ENCODE results near the gene ECM1.
A peak's percentile ranks its signal among the peaks of the same experiment; 100 is the strongest.

The ECM1 gene

DNA sequence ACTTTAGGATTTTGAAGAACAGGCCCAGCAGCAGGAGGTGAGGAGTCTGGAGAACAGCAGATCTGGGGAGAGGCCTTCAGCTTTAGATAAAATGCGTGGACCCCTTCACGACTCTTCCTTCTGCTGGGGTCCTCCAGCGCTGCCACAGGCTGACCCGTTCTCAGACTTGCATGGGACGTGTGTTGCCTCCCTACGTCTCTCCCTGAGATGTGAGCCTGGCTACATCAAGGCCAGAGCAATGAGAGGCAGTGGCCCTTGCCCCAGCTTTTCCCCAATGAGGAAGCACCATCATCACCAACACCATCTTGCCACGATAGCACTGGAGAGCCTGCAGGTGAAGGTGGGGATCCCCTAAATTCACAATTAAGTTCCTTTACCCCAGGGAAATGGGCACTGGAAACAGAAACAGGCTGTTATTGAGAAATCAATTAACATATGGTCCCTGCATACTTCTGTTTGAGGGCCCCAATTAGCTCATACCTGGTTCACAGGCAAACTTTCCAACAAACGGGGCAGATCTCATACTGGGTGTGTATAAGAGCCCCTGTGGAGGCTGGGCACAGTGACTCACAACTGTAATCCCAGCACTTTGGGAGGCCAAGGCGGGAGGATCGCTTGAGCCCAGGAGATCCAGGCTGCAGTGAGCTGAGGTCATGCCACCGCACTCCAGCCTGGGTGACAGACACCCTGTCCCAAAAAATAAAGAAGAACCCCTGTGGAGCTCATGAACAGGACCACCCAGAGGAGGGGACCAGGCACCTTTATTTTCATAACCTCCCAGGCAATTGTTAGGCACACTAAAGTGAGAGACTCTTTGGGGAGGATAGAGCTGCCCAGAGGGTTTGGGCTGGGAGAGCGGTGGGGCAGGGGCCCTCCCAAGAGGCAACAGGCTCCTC lies 29.2 kb downstream of the ECM1 start:
- TF ChIP-seq, protein P1, sequence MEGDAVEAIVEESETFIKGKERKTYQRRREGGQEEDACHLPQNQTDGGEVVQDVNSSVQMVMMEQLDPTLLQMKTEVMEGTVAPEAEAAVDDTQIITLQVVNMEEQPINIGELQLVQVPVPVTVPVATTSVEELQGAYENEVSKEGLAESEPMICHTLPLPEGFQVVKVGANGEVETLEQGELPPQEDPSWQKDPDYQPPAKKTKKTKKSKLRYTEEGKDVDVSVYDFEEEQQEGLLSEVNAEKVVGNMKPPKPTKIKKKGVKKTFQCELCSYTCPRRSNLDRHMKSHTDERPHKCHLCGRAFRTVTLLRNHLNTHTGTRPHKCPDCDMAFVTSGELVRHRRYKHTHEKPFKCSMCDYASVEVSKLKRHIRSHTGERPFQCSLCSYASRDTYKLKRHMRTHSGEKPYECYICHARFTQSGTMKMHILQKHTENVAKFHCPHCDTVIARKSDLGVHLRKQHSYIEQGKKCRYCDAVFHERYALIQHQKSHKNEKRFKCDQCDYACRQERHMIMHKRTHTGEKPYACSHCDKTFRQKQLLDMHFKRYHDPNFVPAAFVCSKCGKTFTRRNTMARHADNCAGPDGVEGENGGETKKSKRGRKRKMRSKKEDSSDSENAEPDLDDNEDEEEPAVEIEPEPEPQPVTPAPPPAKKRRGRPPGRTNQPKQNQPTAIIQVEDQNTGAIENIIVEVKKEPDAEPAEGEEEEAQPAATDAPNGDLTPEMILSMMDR (conservative IDR thresholded peaks at IDR 0.05; ENCODE audit: control insufficient read depth, insufficient read depth, low read depth, low read length) = no peak
- no peak overlapping the region for H3K4me3 ChIP-seq (ENCODE audit: control insufficient read depth, low read depth, low read length)
- DNase-seq (ENCODE audit: low read depth) = no peak

- DNase-seq (ENCODE audit: low read depth) = peak; percentile 65
- TF ChIP-seq, protein P1 (conservative IDR thresholded peaks at IDR 0.05; ENCODE audit: control insufficient read depth, insufficient read depth, low read depth, low read length) = no peak
- no peak overlapping the region for H3K4me3 ChIP-seq (ENCODE audit: control insufficient read depth, low read depth, low read length)
Measured at GRCh38 chr1:150537732-150538684, 30.1 kb downstream of the ECM1 start.

GRCh38 chr1:150543500-150544143 lies 35.7 kb downstream of the ECM1 start:
- peak; percentile 45 for DNase-seq (ENCODE audit: low read depth)

DNA sequence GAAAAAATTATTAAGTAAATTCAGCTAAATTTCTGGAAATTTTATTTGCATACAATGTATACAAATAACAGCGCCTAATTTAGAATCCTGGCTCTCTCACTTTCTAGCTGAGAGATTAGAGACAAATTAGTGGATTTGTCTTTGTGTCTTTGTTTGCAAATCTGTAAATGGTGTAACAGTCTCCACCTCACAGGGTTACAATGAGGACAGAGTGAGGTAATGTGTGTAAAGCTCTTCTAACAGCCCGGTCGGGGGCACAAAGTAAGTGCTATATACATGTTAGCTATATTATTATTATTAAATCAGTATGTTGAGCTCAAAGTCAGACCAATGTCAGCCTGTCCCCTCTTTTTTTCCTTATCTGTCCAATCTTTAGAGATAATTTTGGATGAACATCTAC lies 36.3 kb downstream of the ECM1 start:
- no peak for DNase-seq (ENCODE audit: low read depth)
- no peak overlapping the region for H3K4me3 ChIP-seq (ENCODE audit: control insufficient read depth, low read depth, low read length)
- TF ChIP-seq, protein P1 (conservative IDR thresholded peaks at IDR 0.05; ENCODE audit: control insufficient read depth, insufficient read depth, low read depth, low read length) = no peak

More at GRCh38 chr1:150543500-150544143, 35.7 kb downstream of the ECM1 start:
- no peak overlapping the region for H3K4me3 ChIP-seq (ENCODE audit: control insufficient read depth, low read depth, low read length)
- TF ChIP-seq, protein P1 (conservative IDR thresholded peaks at IDR 0.05; ENCODE audit: control insufficient read depth, insufficient read depth, low read depth, low read length) = no peak

DNA sequence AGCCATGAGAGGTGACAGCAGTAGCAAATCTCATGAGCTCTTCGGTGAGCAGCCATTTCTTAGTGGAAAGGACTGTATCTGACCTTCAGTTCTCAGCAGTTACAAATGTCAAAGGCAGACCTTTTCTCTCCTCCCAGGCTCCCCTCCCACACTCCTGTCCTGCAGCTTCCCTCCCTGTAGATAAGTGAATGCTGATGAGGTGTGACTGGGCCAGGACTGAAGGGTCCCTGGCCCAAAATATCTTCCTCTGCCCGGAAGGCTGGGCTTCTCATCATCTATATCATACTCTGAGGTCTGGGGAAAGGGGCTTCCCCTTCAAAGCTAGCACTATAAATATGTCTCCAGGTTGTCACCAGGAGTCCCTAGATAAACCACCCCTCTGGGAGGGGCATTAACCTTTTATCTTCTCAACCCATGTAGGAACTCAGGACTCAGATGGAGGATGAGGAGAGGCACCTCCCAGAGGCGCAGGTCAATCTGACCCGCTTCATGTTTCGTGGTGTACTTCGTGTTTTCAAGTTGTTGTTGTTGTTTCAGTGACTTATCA lies 37.6 kb downstream of the ECM1 start:
- DNase-seq (ENCODE audit: low read depth) = no peak
- TF ChIP-seq, protein P1 (conservative IDR thresholded peaks at IDR 0.05; ENCODE audit: control insufficient read depth, insufficient read depth, low read depth, low read length) = no peak
- H3K4me3 ChIP-seq (ENCODE audit: control insufficient read depth, low read depth, low read length) = no peak overlapping the region

All from fibroblast of mammary gland (primary cell).